ENCODE results near the gene PIANP. TPM values are rescaled to one million over a fixed set of nuclear protein-coding genes. Genes with fewer than 3 reads are reported as not detected.

Gene PIANP
- total RNA-seq, 2 donors from 2014 or later = 2.6 to 7.1 TPM

- no peak overlapping the region for H3K4me3 ChIP-seq (ENCODE audit: low read length)
- no peaks in the 10 kb centered on the region for H3K36me3 ChIP-seq (ENCODE audit: control insufficient read depth, insufficient read depth, low read length)
- H3K36me3 Mint-ChIP-seq (ENCODE audit: low read depth) = peaks cover 14% of the 10 kb centered on the region
- H3K9ac ChIP-seq (ENCODE audit: extremely low read depth, low read length, poor library complexity, severe bottlenecking) = no peak overlapping the region
- DNase-seq = no peak
- no peaks in the 10 kb centered on the region for H3K9me3 ChIP-seq (ENCODE audit: control insufficient read depth, low read length)
- no peaks in the 10 kb centered on the region for H3K27me3 ChIP-seq (ENCODE audit: control insufficient read depth, insufficient read depth, low read length, poor library complexity, severe bottlenecking)
- no peaks in the 10 kb centered on the region for H3K27me3 Mint-ChIP-seq (ENCODE audit: insufficient read depth)
- 90 to 100% methylated on average over 5 of the region's 5 CpGs for WGBS, 2 experiments (ENCODE audit: insufficient coverage in 1 of 2, insufficient read length in 1 of 2)
- H3K4me3 Mint-ChIP-seq = no peak overlapping the region
- TF ChIP-seq, protein P1, sequence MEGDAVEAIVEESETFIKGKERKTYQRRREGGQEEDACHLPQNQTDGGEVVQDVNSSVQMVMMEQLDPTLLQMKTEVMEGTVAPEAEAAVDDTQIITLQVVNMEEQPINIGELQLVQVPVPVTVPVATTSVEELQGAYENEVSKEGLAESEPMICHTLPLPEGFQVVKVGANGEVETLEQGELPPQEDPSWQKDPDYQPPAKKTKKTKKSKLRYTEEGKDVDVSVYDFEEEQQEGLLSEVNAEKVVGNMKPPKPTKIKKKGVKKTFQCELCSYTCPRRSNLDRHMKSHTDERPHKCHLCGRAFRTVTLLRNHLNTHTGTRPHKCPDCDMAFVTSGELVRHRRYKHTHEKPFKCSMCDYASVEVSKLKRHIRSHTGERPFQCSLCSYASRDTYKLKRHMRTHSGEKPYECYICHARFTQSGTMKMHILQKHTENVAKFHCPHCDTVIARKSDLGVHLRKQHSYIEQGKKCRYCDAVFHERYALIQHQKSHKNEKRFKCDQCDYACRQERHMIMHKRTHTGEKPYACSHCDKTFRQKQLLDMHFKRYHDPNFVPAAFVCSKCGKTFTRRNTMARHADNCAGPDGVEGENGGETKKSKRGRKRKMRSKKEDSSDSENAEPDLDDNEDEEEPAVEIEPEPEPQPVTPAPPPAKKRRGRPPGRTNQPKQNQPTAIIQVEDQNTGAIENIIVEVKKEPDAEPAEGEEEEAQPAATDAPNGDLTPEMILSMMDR (conservative IDR thresholded peaks at IDR 0.05) = no peak
- H3K27ac Mint-ChIP-seq = peak overlapping the region; percentile 44
- no peak overlapping the region for H3K27ac ChIP-seq (ENCODE audit: low read depth, low read length)
- H3K4me1 ChIP-seq (ENCODE audit: control insufficient read depth, insufficient read depth, low read length) = no peaks in the 10 kb centered on the region
- peaks cover 2% of the 10 kb centered on the region for H3K4me1 Mint-ChIP-seq
- peaks cover 2% of the 10 kb centered on the region for H3K9me3 Mint-ChIP-seq
Measured at GRCh38 chr12:6736754-6737153, 36.1 kb upstream of the PIANP start.

DNA sequence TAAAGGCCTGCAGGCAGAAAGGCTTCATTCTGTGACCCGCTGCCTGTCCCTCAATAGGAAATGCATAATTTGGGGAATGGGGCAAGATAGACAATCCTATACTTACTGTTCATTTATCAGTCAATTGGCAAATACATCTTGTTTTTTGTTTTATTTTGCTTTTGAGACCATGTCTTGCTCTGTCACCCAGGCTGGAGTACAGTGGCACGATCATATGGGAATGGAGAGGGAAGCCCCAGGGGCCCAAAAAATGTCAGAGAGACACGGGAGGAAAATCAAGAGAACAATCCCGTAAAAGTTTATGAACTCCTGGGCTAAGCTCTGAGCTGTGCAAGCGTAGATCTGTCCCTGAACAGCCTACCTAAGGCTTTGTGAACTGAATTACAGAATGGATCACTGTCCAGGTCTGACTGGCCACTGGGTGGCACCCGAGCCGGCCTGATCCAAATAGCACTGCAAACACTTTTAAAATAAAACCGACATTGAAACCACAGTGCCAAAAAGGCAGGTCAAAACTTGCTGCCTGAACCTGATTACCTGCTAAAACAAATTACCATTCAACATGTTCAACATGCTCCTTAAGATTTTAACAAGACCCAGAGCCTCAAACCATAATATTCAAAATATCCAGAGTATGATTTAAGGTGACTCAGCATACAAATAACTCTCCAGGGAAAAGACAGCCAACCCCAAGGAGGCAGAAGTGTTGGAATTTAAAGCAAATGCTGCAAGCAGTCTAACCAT lies 35.0 kb upstream of the PIANP start:
- no peaks in the 10 kb centered on the region for H3K27me3 Mint-ChIP-seq (ENCODE audit: insufficient read depth)
- Histone ChIP-seq H3K4me1 (ENCODE audit: control insufficient read depth, insufficient read depth, low read length) (no peaks in the 10 kb centered on the region), H3K27me3 (ENCODE audit: control insufficient read depth, insufficient read depth, low read length, poor library complexity, severe bottlenecking) (no peaks in the 10 kb centered on the region), H3K27ac (ENCODE audit: low read depth, low read length) (no peak overlapping the region), H3K36me3 (ENCODE audit: control insufficient read depth, insufficient read depth, low read length) (peaks cover 8% of the 10 kb centered on the region), H3K9ac (ENCODE audit: extremely low read depth, low read length, poor library complexity, severe bottlenecking) (no peak overlapping the region), H3K9me3 (ENCODE audit: control insufficient read depth, low read length) (no peaks in the 10 kb centered on the region), H3K4me3 (ENCODE audit: low read length) (no peak overlapping the region)
- H3K27ac Mint-ChIP-seq = peak overlapping the region; percentile 56
- no peak overlapping the region for H3K4me3 Mint-ChIP-seq
- H3K9me3 Mint-ChIP-seq = peaks cover 2% of the 10 kb centered on the region
- peak; percentile 86 for DNase-seq
- WGBS, 2 experiments (ENCODE audit: insufficient coverage in 1 of 2, insufficient read length in 1 of 2) = 57 to 69% methylated on average over 4 to 8 of the region's 8 CpGs
- H3K36me3 Mint-ChIP-seq (ENCODE audit: low read depth) = peaks cover 22% of the 10 kb centered on the region
- H3K4me1 Mint-ChIP-seq = peaks cover 2% of the 10 kb centered on the region
- TF ChIP-seq, protein P1 (conservative IDR thresholded peaks at IDR 0.05) = peak; percentile 96

GRCh38 chr12:6734506-6735387 lies 34.1 kb upstream of the PIANP start:
- TF ChIP-seq, protein P1 (conservative IDR thresholded peaks at IDR 0.05) = no peak
- Histone ChIP-seq H3K27me3 (ENCODE audit: control insufficient read depth, insufficient read depth, low read length, poor library complexity, severe bottlenecking) (no peaks in the 10 kb centered on the region), H3K4me3 (ENCODE audit: low read length) (no peak overlapping the region), H3K9me3 (ENCODE audit: control insufficient read depth, low read length) (no peaks in the 10 kb centered on the region), H3K4me1 (ENCODE audit: control insufficient read depth, insufficient read depth, low read length) (no peaks in the 10 kb centered on the region), H3K36me3 (ENCODE audit: control insufficient read depth, insufficient read depth, low read length) (peaks cover 16% of the 10 kb centered on the region), H3K27ac (ENCODE audit: low read depth, low read length) (no peak overlapping the region), H3K9ac (ENCODE audit: extremely low read depth, low read length, poor library complexity, severe bottlenecking) (no peak overlapping the region)
- peaks cover 2% of the 10 kb centered on the region for H3K4me1 Mint-ChIP-seq
- H3K27ac Mint-ChIP-seq = no peak overlapping the region
- H3K9me3 Mint-ChIP-seq = peaks cover 2% of the 10 kb centered on the region
- peaks cover 30% of the 10 kb centered on the region for H3K36me3 Mint-ChIP-seq (ENCODE audit: low read depth)
- WGBS, 2 experiments (ENCODE audit: insufficient coverage in 1 of 2, insufficient read length in 1 of 2) = 89 to 94% methylated on average over 5 to 10 of the region's 10 CpGs
- H3K4me3 Mint-ChIP-seq = no peak overlapping the region
- H3K27me3 Mint-ChIP-seq (ENCODE audit: insufficient read depth) = no peaks in the 10 kb centered on the region
- DNase-seq = no peak
